A549 (cell line): ENCODE measurements around the gene VAPA. TPM values are rescaled to one million over a fixed set of nuclear protein-coding genes. Genes with fewer than 3 reads are reported as not detected.
A peak's percentile ranks its signal among the peaks of the same experiment; 100 is the strongest.

Experiments
- ATAC-seq, 2 experiments: fragments of 200-7000 bp in 1 of 2; fragments of >200 bp in 1 of 2; cut with Nextera tagmentation in 1 of 2; cut with Tn5 transposase in 1 of 2; 3 replicates each; pipeline versions ENCODE4 v1.8.0 to v1.9.1; 2018 to 2020; ENCODE audit warnings: mild to moderate bottlenecking in 1 of 2, moderate library complexity in 1 of 2
- CTCF ChIA-PET: fragments of 300-600 bp; sonication (Branson Sonifier 250); formaldehyde crosslinking; extraction: SDS; loops from one replicate; lab custom pipeline; 2021; ENCODE audit warnings: antibody characterized with exemption, inconsistent platforms; lab: Yijun Ruan, JAX
- POLR2A ChIA-PET: fragments of 350-600 bp; formaldehyde crosslinking; extraction: SDS; loops from one replicate; lab custom pipeline; 2021; ENCODE audit warnings: antibody characterized with exemption, inconsistent platforms; lab: Yijun Ruan, JAX
- DNase-seq, 2 experiments: peaks; one replicate each; pipeline versions ENCODE4 v3.0.0 to v3.0.0-alpha.2; 2011 to 2016; ENCODE audit warnings: low read depth in 1 of 2, low spot score in 1 of 2
- FAIRE-seq: peaks from 2 replicates; lab custom pipeline; 2011; peaks lifted over from hg19 to GRCh38; lab: Jason Lieb, UNC
- H3K27ac ChIP-seq, 2 experiments: fragments of >200 bp; sonication (Bioruptor Twin); formaldehyde crosslinking; 3 replicates each; pipeline ENCODE4 v1.5.1; 2016 to 2017
- H3K4me1 ChIP-seq: fragments of >200 bp; sonication (Bioruptor Twin); formaldehyde crosslinking; 3 replicates; pipeline ENCODE4 v1.6.1; 2016
- H3K4me2 ChIP-seq: fragments of >200 bp; sonication (Bioruptor Twin); formaldehyde crosslinking; 3 replicates; pipeline ENCODE4 v1.6.1; 2016
- H3K4me3 ChIP-seq: fragments of >200 bp; sonication (Bioruptor Twin); formaldehyde crosslinking; 3 replicates; pipeline ENCODE4 v1.5.1; 2016
- H3K9me3 ChIP-seq: fragments of >200 bp; sonication (Bioruptor Twin); formaldehyde crosslinking; 3 replicates; pipeline ENCODE4 v1.6.1; 2016
- BCL3 ChIP-seq: fragments of >200 bp; sonication (Bioruptor Twin); formaldehyde crosslinking; IDR thresholded peaks from 3 replicates; pipeline ENCODE4 v1.6.1; 2016
- E2F6 ChIP-seq: IDR thresholded peaks from 2 replicates; pipeline ENCODE4 v1.6.1; 2012; ENCODE audit warnings: low read depth, borderline replicate concordance
- EHF ChIP-seq: fragments of 250-450 bp; sonication (Bioruptor Pico); IDR thresholded peaks from 2 replicates; pipeline ENCODE4 v1.5.0; 2020; ENCODE audit warnings: mild to moderate bottlenecking
- ESRRA ChIP-seq: fragments of 150-350 bp; IDR thresholded peaks from 2 replicates; pipeline ENCODE4 v1.6.1; 2014; ENCODE audit warnings: mild to moderate bottlenecking, low read length, borderline replicate concordance
- FOSB ChIP-seq: fragments of 250-450 bp; sonication (Bioruptor Pico); IDR thresholded peaks from 2 replicates; pipeline ENCODE4 v1.5.0; 2020; ENCODE audit warnings: mild to moderate bottlenecking, moderate library complexity
- HEYL ChIP-seq: fragments of 250-450 bp; sonication (Bioruptor Pico); IDR thresholded peaks from 2 replicates; pipeline ENCODE4 v1.8.0; 2021; ENCODE audit warnings: mild to moderate bottlenecking, moderate library complexity
- HOXA7 ChIP-seq: fragments of 250-450 bp; sonication (Bioruptor Pico); IDR thresholded peaks from 2 replicates; pipeline ENCODE4 v1.5.0; 2020; ENCODE audit warnings: mild to moderate bottlenecking, moderate library complexity
- HOXB13 ChIP-seq: fragments of 250-450 bp; sonication (Bioruptor Pico); IDR thresholded peaks from 2 replicates; pipeline ENCODE4 v1.5.0; 2020; ENCODE audit warnings: low read depth, mild to moderate bottlenecking, moderate library complexity
- HOXB5 ChIP-seq: fragments of 250-450 bp; sonication (Bioruptor Pico); IDR thresholded peaks from 2 replicates; pipeline ENCODE4 v1.5.0; 2020; ENCODE audit warnings: mild to moderate bottlenecking, moderate library complexity
- MAFK ChIP-seq: fragments of 450-650 bp; IDR thresholded peaks from 2 replicates; pipeline ENCODE4 v1.6.1; 2014; ENCODE audit not compliant: partially characterized antibody
- NFE2L2 ChIP-seq: fragments of 150-350 bp; conservative IDR thresholded peaks from 2 replicates; pipeline ENCODE4 v1.6.1; 2014; ENCODE audit warnings: low read length
- NPAS2 ChIP-seq: fragments of 250-450 bp; sonication (Bioruptor Pico); IDR thresholded peaks from 2 replicates; pipeline ENCODE4 v1.8.0; 2022; ENCODE audit warnings: mild to moderate bottlenecking, moderate library complexity, borderline replicate concordance
- PBX3 ChIP-seq: IDR thresholded peaks from 2 replicates; pipeline ENCODE4 v1.6.1; 2012
- PHF8 ChIP-seq: fragments of 200-600 bp; sonication (generic); IDR thresholded peaks from 2 replicates; pipeline ENCODE4 v1.6.1; 2016; ENCODE audit warnings: low read depth, mild to moderate bottlenecking, antibody characterized with exemption, moderate library complexity, borderline replicate concordance
- POLR2AphosphoS2 ChIP-seq: conservative IDR thresholded peaks from 2 replicates; pipeline ENCODE4 v1.6.1; 2012; ENCODE audit warnings: low read length, improper control_type of control experiment, inconsistent platforms
- RCOR1 ChIP-seq: fragments of 150-350 bp; IDR thresholded peaks from 2 replicates; pipeline ENCODE4 v1.6.1; 2014; ENCODE audit warnings: antibody characterized with exemption, low read length, low read depth
- REST ChIP-seq: fragments of 200-600 bp; sonication (generic); IDR thresholded peaks from 2 replicates; pipeline ENCODE4 v1.6.1; 2016; ENCODE audit warnings: antibody characterized with exemption, mild to moderate bottlenecking, moderate library complexity
- RFX5 ChIP-seq: fragments of 450-650 bp; IDR thresholded peaks from 2 replicates; pipeline ENCODE4 v1.7.1; 2014; ENCODE audit warnings: antibody characterized with exemption, mild to moderate bottlenecking, moderate library complexity
- RNF2 ChIP-seq: fragments of 200-600 bp; sonication (generic); IDR thresholded peaks from 2 replicates; pipeline ENCODE4 v1.6.1; 2016; ENCODE audit warnings: low read depth, mild to moderate bottlenecking, antibody characterized with exemption, moderate library complexity, borderline replicate concordance
- TFCP2L1 ChIP-seq: fragments of 250-450 bp; sonication (Bioruptor Pico); IDR thresholded peaks from 2 replicates; pipeline ENCODE4 v1.5.0; 2021; ENCODE audit warnings: mild to moderate bottlenecking
- USF2 ChIP-seq: fragments of 450-650 bp; IDR thresholded peaks from 2 replicates; pipeline ENCODE4 v1.6.1; 2014; ENCODE audit warnings: antibody characterized with exemption
- ZNF302 ChIP-seq: fragments of 250-450 bp; sonication (Bioruptor Pico); IDR thresholded peaks from 2 replicates; pipeline ENCODE4 v1.9.0; 2021; ENCODE audit warnings: inconsistent platforms, mild to moderate bottlenecking, moderate library complexity
- ZSCAN20 ChIP-seq: fragments of 250-450 bp; sonication (Bioruptor Pico); IDR thresholded peaks from 2 replicates; pipeline ENCODE4 v1.8.0; 2022; ENCODE audit warnings: mild to moderate bottlenecking, moderate library complexity
- WGBS: methylation state at CpG from one replicate; pipeline ENCODE4 v1.1.6; 2017; ENCODE audit errors: missing lambda C conversion rate; 5-methylcytosine and 5-hydroxymethylcytosine counted together
- polyA plus RNA-seq, 4 experiments: library from polyadenylated mRNA; depleted of rRNA in 3 of 4; stranded (reverse); fragments of >200 nt; fragmentation: RNase III in 1 of 4; extraction: RNeasy Plus Mini Kit Qiagen cat#74134 plus additional on column Dnase treatment in 1 of 4; gene quantifications; 2 replicates in 3 of 4; 3 replicates in 1 of 4; pipeline ENCODE4 v1.2.3, GENCODE V29; 2011 to 2017

Gene VAPA
- polyA plus RNA-seq, 2 of the 4 experiments (the other 2 are of a cell fraction) = 161 to 391 TPM

- CTCF ChIA-PET = interaction anchor here (0.6 to 2.1 kb wide), 3 partner anchors 9 to 238 kb away, joined by 3 to 7 read pairs (median 3); no protein-coding TSS in a partner anchor
- FAIRE-seq = no peak
- Histone ChIP-seq H3K4me1 (0 out of 3 replicates have a peak, but pooled peaks cover 3% of the 10 kb centered on the region), H3K9me3 (no peaks in the 10 kb centered on the region), H3K27ac (no peak overlapping the region), H3K4me3 (no peak overlapping the region), H3K4me2 (no peak overlapping the region)
- POLR2A ChIA-PET = interaction anchor here (1.3 kb wide), 1 partner anchor 47 kb away, joined by 3 read pairs; the partner anchor contains the start of gene VAPA
- WGBS = 81% methylated on average over 7 of the region's 7 CpGs
- no peak for ATAC-seq
- no peak for DNase-seq
- TF ChIP-seq RFX5 = no peak
- no peak for TF ChIP-seq ZNF302 (CRISPR knock-in tag)
- no peak for TF ChIP-seq NFE2L2
- TF ChIP-seq BCL3 = no peak
- TF ChIP-seq PHF8 = no peak
- TF ChIP-seq RCOR1 = no peak
- TF ChIP-seq HEYL (CRISPR knock-in tag) = no peak
- no peak for TF ChIP-seq MAFK
- TF ChIP-seq EHF (CRISPR knock-in tag) = no peak
These were observed 46.6 kb downstream of the VAPA start for GRCh38 chr18:9960258-9960904.

GRCh38 chr18:9961041-9961440 is 47.2 kb downstream of the VAPA start:
- TF ChIP-seq HOXA7 (CRISPR knock-in tag) (no peak), POLR2AphosphoS2 (no peak), NFE2L2 (no peak), RCOR1 (no peak), HOXB5 (CRISPR knock-in tag) (no peak), ESRRA (no peak), E2F6 (no peak), FOSB (no peak), USF2 (no peak), RNF2 (no peak), HOXB13 (CRISPR knock-in tag) (no peak), MAFK (no peak), ZNF302 (CRISPR knock-in tag) (no peak), PBX3 (no peak), REST (no peak), NPAS2 (CRISPR knock-in tag) (no peak), ZSCAN20 (no peak), TFCP2L1 (CRISPR knock-in tag) (no peak)
- TF ChIP-seq, all 56 proteins: peak for 0
- Histone ChIP-seq H3K9me3 (no peaks in the 10 kb centered on the region), H3K27ac (no peak overlapping the region), H3K4me2 (no peak overlapping the region), H3K4me1 (0 out of 3 replicates have a peak, but pooled peaks cover 3% of the 10 kb centered on the region), H3K4me3 (no peak overlapping the region)
- DNase-seq = no peak
- peak in 1 of 2 experiments; percentile 40; a peak in 2 of 6 replicates for ATAC-seq
- WGBS = 83% methylated on average over 3 of the region's 3 CpGs
- no peak for FAIRE-seq
- ChIA-PET POLR2A (interaction anchor here (1.3 kb wide), 1 partner anchor 48 kb away, joined by 3 read pairs; the partner anchor contains the start of gene VAPA), CTCF (interaction anchor here (0.7 to 2.1 kb wide), 2 partner anchors 10 to 239 kb away, joined by 3 to 7 read pairs; no protein-coding TSS in a partner anchor)
